B cell (primary cell): Measurements from ENCODE around the gene MYO1E. TPM values are rescaled to one million over a fixed set of nuclear protein-coding genes. Genes with fewer than 3 reads are reported as not detected.

ENCODE experiments used
- ATAC-seq: fragments of 200-7000 bp; cut with Tn5 transposase; one replicate; pipeline ENCODE4 v1.10.0; 2021; ENCODE audit warnings: low read depth, mild to moderate bottlenecking, moderate number of reproducible peaks, moderate library complexity
- CTCF ChIA-PET: fragments of 350-600 bp; sonication (Branson Sonifier 250); formaldehyde crosslinking; loops from one replicate; lab custom pipeline; 2021; ENCODE audit warnings: antibody characterized with exemption, inconsistent platforms; lab: Charles Lee
- POLR2A ChIA-PET: fragments of 350-600 bp; sonication (Branson Sonifier 250); formaldehyde crosslinking; loops from one replicate; lab custom pipeline; 2021; ENCODE audit warnings: antibody characterized with exemption; lab: Charles Lee
- DNase-seq: peaks from one replicate; pipeline ENCODE4 v3.0.0; 2013
- H2AFZ ChIP-seq: 2 replicates; pipeline ENCODE4 v1.6.1; 2012; ENCODE audit warnings: mild to moderate bottlenecking, low read depth, low read length; ENCODE audit not compliant: insufficient read depth, poor library complexity, severe bottlenecking
- H3K27ac ChIP-seq, 2 donors: 1 replicate in 1 of 2; 2 replicates in 1 of 2; pipeline ENCODE4 v1.5.1; 2012 to 2013; ENCODE audit warnings: low read length in 2 of 2, mild to moderate bottlenecking in 2 of 2, moderate library complexity in 1 of 2
- H3K27me3 ChIP-seq, 4 experiments: fragments of 200-600 bp in 1 of 4; sonication (generic) in 1 of 4; replicated peaks in 1 of 4; 1 replicate in 2 of 4; 2 replicates in 2 of 4; pipeline versions ENCODE4 v1.6.1 to v1.7.0; 2013 to 2016; ENCODE audit warnings: low read length in 3 of 4, mild to moderate bottlenecking in 2 of 4, mixed read lengths in 1 of 4, moderate library complexity in 1 of 4; ENCODE audit not compliant: insufficient read depth in 4 of 4, control insufficient read depth in 3 of 4; ENCODE audit errors: control extremely low read depth in 1 of 4
- H3K36me3 ChIP-seq, 2 experiments: replicated peaks in 1 of 2; 1 replicate in 1 of 2; 2 replicates in 1 of 2; pipeline versions ENCODE4 v1.6.1 to v1.7.1; 2013; ENCODE audit warnings: low read length in 1 of 2; ENCODE audit not compliant: insufficient read depth in 2 of 2, control insufficient read depth in 1 of 2; ENCODE audit errors: control extremely low read depth in 1 of 2, extremely low read depth in 1 of 2
- H3K4me1 ChIP-seq, 2 donors: fragments of 200-600 bp in 1 of 2; sonication (generic) in 1 of 2; 1 replicate in 1 of 2; 2 replicates in 1 of 2; pipeline versions ENCODE4 v1.5.1 to v1.6.1; 2013 to 2017; ENCODE audit warnings: low read length in 2 of 2; ENCODE audit not compliant: control insufficient read depth in 2 of 2, insufficient read depth in 2 of 2
- H3K4me2 ChIP-seq: replicated peaks from 2 replicates; pipeline ENCODE3; 2012; ENCODE audit warnings: mild to moderate bottlenecking, low read depth, low read length; ENCODE audit not compliant: poor library complexity, severe bottlenecking
- H3K4me3 ChIP-seq, 5 experiments: fragments of 200-600 bp in 1 of 5; sonication (generic) in 1 of 5; 1 replicate in 3 of 5; 2 replicates in 2 of 5; pipeline versions ENCODE4 v1.5.1 to v1.7.0; 2011 to 2016; ENCODE audit warnings: low read length in 4 of 5, mild to moderate bottlenecking in 4 of 5, low read depth in 2 of 5, control low read depth in 1 of 5, moderate library complexity in 1 of 5; ENCODE audit not compliant: insufficient read depth in 1 of 5; ENCODE audit errors: control extremely low read depth in 1 of 5, extremely low read depth in 1 of 5
- H3K79me2 ChIP-seq: fragments of 200-600 bp; sonication (generic); one replicate; pipeline ENCODE4 v1.6.0; 2016; ENCODE audit warnings: low read length; ENCODE audit not compliant: control insufficient read depth, insufficient read depth
- H3K9ac ChIP-seq: fragments of 200-600 bp; sonication (generic); 2 replicates; pipeline ENCODE4 v1.6.1; 2017; ENCODE audit warnings: mild to moderate bottlenecking, low read length, moderate library complexity
- H3K9me3 ChIP-seq, 3 donors: one replicate each; pipeline versions ENCODE4 v1.6.1 to v1.7.1; 2013; ENCODE audit warnings: low read length in 2 of 3; ENCODE audit not compliant: control insufficient read depth in 2 of 3, insufficient read depth in 1 of 3; ENCODE audit errors: control extremely low read depth in 1 of 3
- H4K20me1 ChIP-seq: 2 replicates; pipeline ENCODE4 v1.6.0; 2012; ENCODE audit warnings: mild to moderate bottlenecking, low read length; ENCODE audit not compliant: insufficient read depth, control insufficient read depth, poor library complexity, severe bottlenecking
- H3K27ac Mint-ChIP-seq: one replicate; pipeline ENCODE4 v1.8.0; 2021; ENCODE audit warnings: mixed read lengths
- H3K27me3 Mint-ChIP-seq: one replicate; pipeline ENCODE4 v1.8.0; 2021; ENCODE audit warnings: mixed read lengths
- H3K4me1 Mint-ChIP-seq: one replicate; pipeline ENCODE4 v1.8.0; 2021; ENCODE audit warnings: mixed read lengths
- H3K4me3 Mint-ChIP-seq: one replicate; pipeline ENCODE4 v1.8.0; 2021; ENCODE audit warnings: mixed read lengths
- H3K9me3 Mint-ChIP-seq: one replicate; pipeline ENCODE4 v1.8.0; 2022; ENCODE audit warnings: mixed read lengths; ENCODE audit not compliant: insufficient read depth
- EZH2 ChIP-seq: IDR thresholded peaks from 2 replicates; pipeline ENCODE4 v1.6.1; 2012; ENCODE audit warnings: borderline replicate concordance, low read depth, mild to moderate bottlenecking, moderate library complexity, low read length; ENCODE audit not compliant: insufficient read depth, poor library complexity, severe bottlenecking
- WGBS: methylation state at CpG from one replicate; pipeline ENCODE4 v1.1.5; 2013; ENCODE audit warnings: missing lambda C conversion rate; ENCODE audit not compliant: insufficient coverage; 5-methylcytosine and 5-hydroxymethylcytosine counted together
- intact Hi-C: fragments of 100-400 bp; cut with micrococcal nuclease; formaldehyde crosslinking; loops from one replicate; pipeline ENCODE4 v1.10.0; 2022
- polyA plus RNA-seq: library from polyadenylated mRNA; depleted of rRNA; stranded (reverse); fragments of >200 nt; gene quantifications from 2 replicates; pipeline ENCODE4 v1.2.3, GENCODE V29; 2012
- total RNA-seq, 2 donors: library from RNA; stranded (reverse); fragments of 120-200 nt in 1 of 2; gene quantifications; 1 replicate in 1 of 2; 2 replicates in 1 of 2; pipeline versions ENCODE4 v1.2.3 to v1.2.4, GENCODE V29; 2013 to 2022
- TF ChIP-seq, protein P1 (sequence below): fragments of 200-600 bp; IDR thresholded peaks from one replicate; pipeline ENCODE4 v1.8.0; 2022; ENCODE audit warnings: antibody characterized with exemption, mild to moderate bottlenecking

MYO1E gene
- total and polyA plus RNA-seq, 2 donors (not counting 1 experiment from before 2014, with no cell fraction given) = 11.9 to 100.0 TPM

DNA sequence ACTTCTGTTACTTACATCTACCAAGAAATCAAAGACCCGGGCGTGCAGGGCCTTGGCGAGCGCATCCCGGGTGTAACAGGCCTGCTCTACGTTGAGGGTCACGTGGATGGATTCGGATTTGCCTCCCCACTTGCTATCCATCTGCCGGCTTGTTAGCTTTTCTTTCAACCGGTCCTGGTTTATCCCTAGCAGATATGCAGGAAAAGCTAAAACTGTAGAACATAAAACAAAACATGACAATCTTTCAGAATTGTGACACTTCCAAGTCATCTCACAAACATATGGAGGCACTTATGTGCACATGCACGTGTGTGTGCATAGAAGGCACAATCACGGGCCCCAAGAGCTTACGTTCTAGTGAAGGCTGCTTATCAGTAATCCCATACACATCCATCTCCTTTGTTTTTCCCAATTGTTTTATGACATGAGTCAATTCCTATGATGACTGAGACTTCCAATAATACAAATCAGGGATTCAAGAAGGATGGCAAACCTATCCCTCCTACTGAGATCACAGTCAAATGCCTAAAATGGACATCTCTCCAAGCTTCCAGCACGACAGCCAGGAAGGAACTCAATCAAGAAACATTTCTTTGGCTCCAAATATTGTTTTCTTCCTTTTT is 154.7 kb downstream of the MYO1E start:
- H3K4me1 ChIP-seq = no peaks in the 10 kb centered on the region
- no peak overlapping the region for H3K4me3 ChIP-seq
- no peaks in the 10 kb centered on the region for H4K20me1 ChIP-seq
- no peak overlapping the region for H2AFZ ChIP-seq
- H3K4me2 ChIP-seq = no peak overlapping the region
- no peaks in the 10 kb centered on the region for H3K79me2 ChIP-seq
- no peaks in the 10 kb centered on the region for H3K4me1 Mint-ChIP-seq
- H3K36me3 ChIP-seq = peaks cover 8 to 42% of the 10 kb centered on the region in 2 experiments
- H3K27ac ChIP-seq = no peak overlapping the region
- 99% methylated on average over 14 of the region's 14 CpGs for WGBS
- H3K27ac Mint-ChIP-seq = no peak overlapping the region
- CTCF ChIA-PET = interaction anchor here (1.6 kb wide), 1 partner anchor 311 kb away, joined by 3 read pairs; no protein-coding TSS in a partner anchor
- POLR2A ChIA-PET = no interaction called here
- ATAC-seq (no peak), DNase-seq (no peak)
- H3K4me3 Mint-ChIP-seq = no peak overlapping the region
- H3K27me3 Mint-ChIP-seq = no peaks in the 10 kb centered on the region
- H3K27me3 ChIP-seq = no peaks in the 10 kb centered on the region
- no peak overlapping the region for H3K9ac ChIP-seq
- intact Hi-C loops = no loop called here
- no peaks in the 10 kb centered on the region for H3K9me3 Mint-ChIP-seq
- TF ChIP-seq, protein P1, sequence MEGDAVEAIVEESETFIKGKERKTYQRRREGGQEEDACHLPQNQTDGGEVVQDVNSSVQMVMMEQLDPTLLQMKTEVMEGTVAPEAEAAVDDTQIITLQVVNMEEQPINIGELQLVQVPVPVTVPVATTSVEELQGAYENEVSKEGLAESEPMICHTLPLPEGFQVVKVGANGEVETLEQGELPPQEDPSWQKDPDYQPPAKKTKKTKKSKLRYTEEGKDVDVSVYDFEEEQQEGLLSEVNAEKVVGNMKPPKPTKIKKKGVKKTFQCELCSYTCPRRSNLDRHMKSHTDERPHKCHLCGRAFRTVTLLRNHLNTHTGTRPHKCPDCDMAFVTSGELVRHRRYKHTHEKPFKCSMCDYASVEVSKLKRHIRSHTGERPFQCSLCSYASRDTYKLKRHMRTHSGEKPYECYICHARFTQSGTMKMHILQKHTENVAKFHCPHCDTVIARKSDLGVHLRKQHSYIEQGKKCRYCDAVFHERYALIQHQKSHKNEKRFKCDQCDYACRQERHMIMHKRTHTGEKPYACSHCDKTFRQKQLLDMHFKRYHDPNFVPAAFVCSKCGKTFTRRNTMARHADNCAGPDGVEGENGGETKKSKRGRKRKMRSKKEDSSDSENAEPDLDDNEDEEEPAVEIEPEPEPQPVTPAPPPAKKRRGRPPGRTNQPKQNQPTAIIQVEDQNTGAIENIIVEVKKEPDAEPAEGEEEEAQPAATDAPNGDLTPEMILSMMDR = no peak
- no peak for TF ChIP-seq EZH2
- no peaks in the 10 kb centered on the region for H3K9me3 ChIP-seq

DNA sequence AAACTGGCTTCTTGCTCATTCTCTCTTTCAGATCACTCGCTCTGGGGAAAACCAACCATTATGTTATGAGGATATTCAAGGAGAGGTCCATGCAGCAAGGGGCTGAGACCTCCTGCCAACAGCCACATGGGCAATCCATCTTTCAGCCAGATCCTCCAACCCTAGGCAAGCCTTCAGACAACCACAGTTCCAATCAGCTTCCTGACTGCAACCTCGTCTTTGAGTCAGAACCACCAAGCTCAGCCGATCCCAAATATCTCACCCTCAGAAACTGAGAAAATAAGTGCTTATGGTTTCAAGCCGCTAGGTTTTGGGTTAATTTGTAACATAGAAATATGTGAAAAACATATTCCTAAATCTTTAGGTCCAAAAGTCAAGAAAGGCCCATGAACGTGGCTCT is 155.8 kb downstream of the MYO1E start:
- Histone ChIP-seq H2AFZ (no peak overlapping the region), H3K4me3 (no peak overlapping the region), H4K20me1 (no peaks in the 10 kb centered on the region), H3K9ac (no peak overlapping the region), H3K27me3 (no peaks in the 10 kb centered on the region), H3K9me3 (no peaks in the 10 kb centered on the region), H3K36me3 (peaks cover 8 to 36% of the 10 kb centered on the region in 2 experiments), H3K27ac (no peak overlapping the region), H3K4me2 (no peak overlapping the region), H3K4me1 (no peaks in the 10 kb centered on the region), H3K79me2 (no peaks in the 10 kb centered on the region)
- Mint-ChIP-seq H3K9me3 (no peaks in the 10 kb centered on the region), H3K27me3 (no peaks in the 10 kb centered on the region), H3K4me1 (no peaks in the 10 kb centered on the region), H3K4me3 (no peak overlapping the region), H3K27ac (no peak overlapping the region)
- CTCF ChIA-PET = interaction anchor here (0.6 to 1.6 kb wide), 2 partner anchors 312 to 1119 kb away, joined by 3 read pairs; no protein-coding TSS in a partner anchor
- no peak for ATAC-seq
- intact Hi-C loops = no loop called here
- POLR2A ChIA-PET = interaction anchor here (0.6 kb wide), 1 partner anchor 228 kb away, joined by 3 read pairs; no protein-coding TSS in a partner anchor
- DNase-seq = no peak
- WGBS = 100% methylated on average over 1 of the region's 5 CpGs
- TF ChIP-seq EZH2 = no peak
- TF ChIP-seq, protein P1 = no peak
